Body of pancreas (tissue), 4 donors: ENCODE results near the gene FAM135A. TPM values are rescaled to one million over a fixed set of nuclear protein-coding genes. Genes with fewer than 3 reads are reported as not detected.
A peak's percentile ranks its signal among the peaks of the same experiment; 100 is the strongest.

Experiments
- ATAC-seq: fragments of 150-250 bp; one replicate; pipeline ENCODE4 v1.9.1; 2016
- DNase-seq, 4 donors: peaks; one replicate each; pipeline ENCODE4 v3.0.0-alpha.2; 2019
- H3K27ac ChIP-seq, 4 donors: fragments of 200-600 bp; sonication (generic); 1 replicate in 3 of 4; 2 replicates in 1 of 4; pipeline versions ENCODE4 v1.5.1 to v1.6.1; 2016 to 2019; ENCODE audit warnings: mild to moderate bottlenecking in 1 of 4, mixed read lengths in 1 of 4, moderate library complexity in 1 of 4
- H3K27me3 ChIP-seq, 2 donors: fragments of 200-600 bp; sonication (generic); one replicate each; pipeline ENCODE4 v1.6.0; 2016; ENCODE audit warnings: mild to moderate bottlenecking in 1 of 2
- H3K36me3 ChIP-seq, 2 donors: fragments of 200-600 bp; sonication (generic); replicated peaks in 1 of 2; 2 replicates each; pipeline ENCODE4 v1.5.1; 2016; ENCODE audit warnings: low read depth in 2 of 2; ENCODE audit not compliant: insufficient read depth in 1 of 2
- H3K4me1 ChIP-seq: fragments of 200-600 bp; sonication (generic); one replicate; pipeline ENCODE4 v1.6.0; 2016
- H3K4me3 ChIP-seq, 2 donors: fragments of 200-600 bp; sonication (generic); 1 replicate in 1 of 2; 2 replicates in 1 of 2; pipeline ENCODE4 v1.5.1; 2016 to 2019
- H3K9me3 ChIP-seq, 3 donors: fragments of 200-600 bp; sonication (generic); 1 replicate in 2 of 3; 2 replicates in 1 of 3; pipeline ENCODE4 v1.5.1; 2016
- CTCF ChIP-seq, 7 experiments: fragments of 450-650 bp in 4 of 7; fragments of 200-600 bp in 3 of 7; sonication (generic) in 3 of 7; IDR thresholded peaks; one replicate each; pipeline ENCODE4 v1.5.1; 2016 to 2019; ENCODE audit warnings: antibody characterized with exemption in 7 of 7
- POLR2A ChIP-seq, 3 donors: fragments of 450-650 bp; IDR thresholded peaks; one replicate each; pipeline ENCODE4 v1.6.1; 2016; ENCODE audit warnings: antibody characterized with exemption in 3 of 3, mild to moderate bottlenecking in 2 of 3
- WGBS, 2 donors: methylation state at CpG; one replicate each; pipeline ENCODE4 v1.1.5; 2017; 5-methylcytosine and 5-hydroxymethylcytosine counted together
- intact Hi-C: fragments of 100-400 bp; cut with DNase I; formaldehyde crosslinking; loops from one replicate; pipeline ENCODE4 v1.15.1; 2023
- total RNA-seq, 2 donors: library from RNA; depleted of rRNA; stranded (reverse); fragments of >200 nt; gene quantifications; one replicate each; pipeline ENCODE4 v1.1.0, GENCODE V29; 2016

FAM135A gene
- total RNA-seq, 2 donors from 2014 or later = 19.4 to 29.3 TPM

- intact Hi-C loops = no loop called here
- H3K4me1 ChIP-seq = peaks cover 8% of the 10 kb centered on the region
- 82 to 93% methylated on average over 1 of the region's 1 CpG for whole genome bisulfite sequencing, 2 donors
Observed at GRCh38 chr6:70404658-70405057, 8.7 kb upstream of the FAM135A start.

GRCh38 chr6:70409216-70409615 lies 4.1 kb upstream of the FAM135A start:
- no peaks in the 10 kb centered on the region for H3K36me3 ChIP-seq
- H3K9me3 ChIP-seq = no peaks in the 10 kb centered on the region
- DNase-seq (no peak), ATAC-seq (no peak)
- no peak overlapping the region for H3K27ac ChIP-seq
- WGBS, 2 donors = 48 to 54% methylated on average over 2 of the region's 2 CpGs
- no peak overlapping the region for H3K4me3 ChIP-seq
- no peaks in the 10 kb centered on the region for H3K27me3 ChIP-seq
- TF ChIP-seq CTCF (IDR thresholded peaks at IDR 0.05) (no peak), POLR2A (IDR thresholded peaks at IDR 0.05) (no peak)
- no peaks in the 10 kb centered on the region for H3K4me1 ChIP-seq
- intact Hi-C loops = no loop called here

More at GRCh38 chr6:70404658-70405057, 8.7 kb upstream of the FAM135A start:
- Histone ChIP-seq H3K4me3 (no peak overlapping the region), H3K27ac (no peak overlapping the region), H3K9me3 (no peaks in the 10 kb centered on the region), H3K36me3 (no peaks in the 10 kb centered on the region), H3K27me3 (no peaks in the 10 kb centered on the region)
- no peak for TF ChIP-seq CTCF (IDR thresholded peaks at IDR 0.05)
- DNase-seq (no peak), ATAC-seq (no peak)

DNA sequence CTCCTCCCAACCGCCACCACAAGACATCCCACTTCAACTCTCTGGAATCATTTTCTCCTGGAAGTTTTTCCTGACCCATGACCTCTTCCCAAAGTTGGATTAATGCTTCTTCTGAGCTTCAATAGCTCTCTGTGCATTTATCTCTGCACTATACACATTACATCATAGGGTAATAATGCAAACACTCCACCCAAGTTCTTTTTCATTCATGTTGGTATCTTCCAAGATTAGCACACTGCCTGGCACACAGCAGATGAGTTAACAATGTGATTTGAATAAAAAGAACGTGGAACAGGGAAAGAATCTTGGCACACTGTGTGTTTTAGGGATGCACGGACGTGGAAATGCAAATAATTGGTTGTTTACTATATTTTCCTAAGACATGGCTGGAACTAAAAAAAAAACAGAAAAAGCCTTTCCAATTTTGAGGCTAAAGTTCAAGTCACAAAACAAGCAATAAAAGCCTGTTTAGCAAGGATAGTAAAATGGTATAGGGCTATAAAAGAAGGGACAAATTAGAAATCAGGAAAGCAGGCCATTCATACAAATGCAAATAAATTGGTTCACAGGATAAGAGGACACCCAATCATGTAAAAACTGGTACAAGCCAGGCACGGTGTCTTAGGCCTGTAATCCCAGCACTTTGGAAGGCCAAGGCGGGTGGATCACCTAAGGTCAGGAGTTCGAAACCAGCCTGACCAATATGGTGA lies 1.6 kb upstream of the FAM135A start:
- ATAC-seq = no peak
- no peak overlapping the region for H3K4me3 ChIP-seq
- 84 to 89% methylated on average over 7 of the region's 7 CpGs for WGBS, 2 donors

DNA sequence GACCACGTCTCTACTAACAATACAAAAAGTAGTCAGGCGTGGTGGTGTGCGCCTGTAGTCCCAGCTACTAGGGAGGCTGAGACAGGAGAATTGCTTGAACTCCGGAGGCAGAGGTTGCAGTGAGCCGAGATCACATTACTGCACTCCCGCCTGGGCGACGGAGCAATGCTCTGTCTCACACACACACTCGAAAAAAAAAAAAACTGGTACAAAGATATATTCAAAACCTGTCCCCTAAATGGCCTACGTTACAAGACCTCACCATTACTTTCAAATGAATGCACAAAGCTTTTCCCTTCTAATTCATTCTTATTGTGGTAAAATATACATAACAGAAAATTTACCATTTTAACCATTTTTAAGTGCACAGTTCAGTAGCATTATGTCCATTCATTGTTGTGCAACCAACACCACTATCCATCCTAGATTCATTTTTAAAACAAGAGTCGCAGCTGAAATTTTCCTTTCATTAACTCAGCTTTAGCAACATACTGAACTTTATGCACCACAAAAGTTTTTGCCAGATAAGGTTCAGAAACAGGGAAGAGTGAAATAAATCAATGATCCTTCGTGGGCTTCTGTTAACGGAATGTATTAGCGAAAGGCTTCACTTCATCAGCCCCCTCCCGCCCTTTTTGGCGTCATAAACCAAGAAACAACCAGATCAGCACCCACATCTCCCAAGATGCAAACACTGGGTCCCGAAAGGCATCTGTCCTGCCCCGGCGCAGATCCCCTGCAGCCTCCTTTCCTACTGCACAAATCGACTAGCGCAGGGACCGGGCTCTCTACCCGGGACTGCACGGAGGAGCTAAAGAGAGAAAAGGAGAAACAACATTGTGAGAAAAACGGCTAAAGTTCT lies 825 bp upstream of the FAM135A start:
- no peaks in the 10 kb centered on the region for H3K36me3 ChIP-seq
- intact Hi-C loops = no loop called here
- peak overlapping the region; percentile 41 to 83 for H3K4me3 ChIP-seq
- DNase-seq (no peak), ATAC-seq (peak; percentile 37)
- H3K4me1 ChIP-seq = peaks cover 11% of the 10 kb centered on the region
- WGBS, 2 donors = 39 to 40% methylated on average over 25 of the region's 25 CpGs
- TF ChIP-seq POLR2A (IDR thresholded peaks at IDR 0.05) = no peak
- no peak for TF ChIP-seq CTCF (IDR thresholded peaks at IDR 0.05)
- H3K27ac ChIP-seq = peak overlapping the region; percentile 68 to 83 (median 78)
- H3K27me3 ChIP-seq = no peaks in the 10 kb centered on the region
- no peaks in the 10 kb centered on the region for H3K9me3 ChIP-seq

More for the DNA sequence above, 1.6 kb upstream of the FAM135A start:
- H3K9me3 ChIP-seq = no peaks in the 10 kb centered on the region
- TF ChIP-seq POLR2A (IDR thresholded peaks at IDR 0.05) = no peak
- no peak for TF ChIP-seq CTCF (IDR thresholded peaks at IDR 0.05)
- intact Hi-C loops = no loop called here
- no peaks in the 10 kb centered on the region for H3K27me3 ChIP-seq
- H3K4me1 ChIP-seq = peaks cover 11% of the 10 kb centered on the region
- DNase-seq = no peak
- no peak overlapping the region for H3K27ac ChIP-seq
- H3K36me3 ChIP-seq = no peaks in the 10 kb centered on the region
